H9 (cell line): ENCODE measurements around the gene TMEM129. TPM values are rescaled to one million over a fixed set of nuclear protein-coding genes. Genes with fewer than 3 reads are reported as not detected.

ENCODE experiments used
- DNase-seq: peaks from one replicate; pipeline ENCODE4 v3.0.0-alpha.2; 2017
- H2AFZ ChIP-seq: one replicate; pipeline ENCODE4 v1.6.1; 2013; ENCODE audit warnings: mild to moderate bottlenecking, low read length, control low read depth, moderate library complexity
- H2AK5ac ChIP-seq: 2 replicates; pipeline ENCODE4 v1.6.1; 2013; ENCODE audit warnings: low read length, control low read depth, mixed read lengths; ENCODE audit not compliant: insufficient read length
- H2BK120ac ChIP-seq: one replicate; pipeline ENCODE4 v1.6.1; 2013; ENCODE audit warnings: low read depth, mild to moderate bottlenecking, low read length, control low read depth, inconsistent platforms; ENCODE audit not compliant: poor library complexity, severe bottlenecking
- H2BK12ac ChIP-seq: 2 replicates; pipeline ENCODE4 v1.6.1; 2013; ENCODE audit warnings: low read length, control low read depth, mixed read lengths, low read depth; ENCODE audit not compliant: insufficient read length
- H2BK15ac ChIP-seq: 2 replicates; pipeline ENCODE4 v1.6.1; 2013; ENCODE audit warnings: low read depth, low read length, control low read depth
- H2BK20ac ChIP-seq: one replicate; pipeline ENCODE4 v1.6.1; 2013; ENCODE audit warnings: low read depth, mild to moderate bottlenecking, low read length, control low read depth, inconsistent platforms; ENCODE audit not compliant: poor library complexity, severe bottlenecking
- H2BK5ac ChIP-seq: 2 replicates; pipeline ENCODE4 v1.6.1; 2013; ENCODE audit warnings: low read length, control low read depth, mixed read lengths; ENCODE audit not compliant: insufficient read length
- H3K14ac ChIP-seq: 2 replicates; pipeline ENCODE4 v1.6.1; 2013; ENCODE audit warnings: low read length, control low read depth; ENCODE audit not compliant: insufficient read depth
- H3K18ac ChIP-seq: 2 replicates; pipeline ENCODE4 v1.6.1; 2013; ENCODE audit warnings: low read depth, mild to moderate bottlenecking, mixed read lengths, low read length, control low read depth; ENCODE audit not compliant: insufficient read length
- H3K23ac ChIP-seq: 2 replicates; pipeline ENCODE4 v1.6.1; 2013; ENCODE audit warnings: low read length, control low read depth, mixed read lengths, low read depth; ENCODE audit not compliant: insufficient read length
- H3K23me2 ChIP-seq: 2 replicates; pipeline ENCODE4 v1.6.1; 2013; ENCODE audit warnings: low read depth, mild to moderate bottlenecking, mixed read lengths, low read length, control low read depth; ENCODE audit not compliant: insufficient read length, poor library complexity, severe bottlenecking
- H3K27ac ChIP-seq: 2 replicates; pipeline ENCODE4 v1.5.1; 2013; ENCODE audit warnings: low read length, control low read depth, mixed read lengths, low read depth; ENCODE audit not compliant: insufficient read length
- H3K27me3 ChIP-seq: 2 replicates; pipeline ENCODE4 v1.6.1; 2013; ENCODE audit warnings: low read length, control low read depth, inconsistent platforms; ENCODE audit not compliant: insufficient read depth
- H3K4ac ChIP-seq: 2 replicates; pipeline ENCODE4 v1.6.1; 2013; ENCODE audit warnings: low read depth, mild to moderate bottlenecking, control low read depth, inconsistent platforms, low read length, moderate library complexity
- H3K4me1 ChIP-seq: 2 replicates; pipeline ENCODE4 v1.6.1; 2013; ENCODE audit warnings: low read length, control low read depth, inconsistent platforms; ENCODE audit not compliant: insufficient read depth
- H3K4me2 ChIP-seq: 2 replicates; pipeline ENCODE4 v1.6.1; 2013; ENCODE audit warnings: low read length, control low read depth, mixed read lengths; ENCODE audit not compliant: insufficient read length, insufficient read depth
- H3K56ac ChIP-seq: 2 replicates; pipeline ENCODE4 v1.6.1; 2013; ENCODE audit warnings: low read depth, mild to moderate bottlenecking, mixed read lengths, low read length, control low read depth; ENCODE audit not compliant: insufficient read length
- H3K79me1 ChIP-seq: 2 replicates; pipeline ENCODE4 v1.6.1; 2013; ENCODE audit warnings: low read depth, mild to moderate bottlenecking, moderate library complexity, low read length, control low read depth, inconsistent platforms; ENCODE audit not compliant: insufficient read depth, poor library complexity, severe bottlenecking
- H3K79me2 ChIP-seq: 2 replicates; pipeline ENCODE4 v1.6.1; 2013; ENCODE audit warnings: low read length, control low read depth, inconsistent platforms; ENCODE audit not compliant: insufficient read depth
- H3K9ac ChIP-seq: 2 replicates; pipeline ENCODE4 v1.6.1; 2013; ENCODE audit warnings: low read length, control low read depth, mixed read lengths; ENCODE audit not compliant: insufficient read length; ENCODE audit errors: extremely low read depth
- H3K9me3 ChIP-seq: one replicate; pipeline ENCODE4 v1.6.1; 2013; ENCODE audit warnings: low read depth, low read length, inconsistent platforms; ENCODE audit not compliant: control insufficient read depth
- H3T11ph ChIP-seq: one replicate; pipeline ENCODE4 v1.6.1; 2013; ENCODE audit warnings: mild to moderate bottlenecking, low read length, control low read depth, inconsistent platforms
- H4K20me1 ChIP-seq: one replicate; pipeline ENCODE4 v1.6.1; 2013; ENCODE audit not compliant: control insufficient read depth, insufficient read length, insufficient read depth
- H4K5ac ChIP-seq: 2 replicates; pipeline ENCODE4 v1.6.1; 2013; ENCODE audit warnings: low read depth, mild to moderate bottlenecking, mixed read lengths, low read length, control low read depth; ENCODE audit not compliant: insufficient read length
- H4K8ac ChIP-seq: replicated peaks from 2 replicates; pipeline ENCODE4 v1.6.1; 2013; ENCODE audit warnings: low read length, control low read depth, mixed read lengths, low read depth; ENCODE audit not compliant: insufficient read length
- H4K91ac ChIP-seq: 2 replicates; pipeline ENCODE4 v1.6.1; 2013; ENCODE audit warnings: low read depth, mild to moderate bottlenecking, moderate library complexity, mixed read lengths, low read length, control low read depth; ENCODE audit not compliant: insufficient read length
- H3K27ac Mint-ChIP-seq, 3 experiments: 2 replicates in 2 of 3; 3 replicates in 1 of 3; pipeline ENCODE4 v1.8.0; 2020 to 2021; ENCODE audit warnings: mixed read lengths in 3 of 3, mild to moderate bottlenecking in 1 of 3, moderate library complexity in 1 of 3
- H3K27me3 Mint-ChIP-seq: 2 replicates; pipeline ENCODE4 v1.8.0; 2021; ENCODE audit warnings: low read depth, mild to moderate bottlenecking, moderate library complexity, mixed read lengths
- H3K36me3 Mint-ChIP-seq, 3 experiments: 2 replicates in 2 of 3; 3 replicates in 1 of 3; pipeline ENCODE4 v1.8.0; 2020 to 2021; ENCODE audit warnings: low read depth in 3 of 3, mixed read lengths in 3 of 3; ENCODE audit not compliant: insufficient read depth in 1 of 3
- H3K4me1 Mint-ChIP-seq, 2 experiments: 2 replicates each; pipeline ENCODE4 v1.8.0; 2020; ENCODE audit warnings: mixed read lengths in 2 of 2
- H3K4me3 Mint-ChIP-seq, 2 experiments: 2 replicates in 1 of 2; 3 replicates in 1 of 2; pipeline ENCODE4 v1.8.0; 2020 to 2021; ENCODE audit warnings: mild to moderate bottlenecking in 2 of 2, mixed read lengths in 2 of 2, moderate library complexity in 1 of 2
- H3K9me3 Mint-ChIP-seq, 2 experiments: 2 replicates in 1 of 2; 3 replicates in 1 of 2; pipeline ENCODE4 v1.8.0; 2020; ENCODE audit warnings: mild to moderate bottlenecking in 2 of 2, mixed read lengths in 2 of 2, moderate library complexity in 1 of 2
- CTCF ChIP-seq: fragments of 200-600 bp; sonication (generic); conservative IDR thresholded peaks from 3 replicates; pipeline ENCODE4 v1.8.0; 2021; ENCODE audit warnings: antibody characterized with exemption, mild to moderate bottlenecking
- WGBS: extraction: QIAGEN DNeasy Blood & Tissue Kit; methylation state at CpG from one replicate; pipeline ENCODE4 v1.1.7; 2013; ENCODE audit warnings: missing lambda C conversion rate, low lambda C conversion rate, mixed read lengths; ENCODE audit not compliant: insufficient read length; ENCODE audit errors: extremely low coverage; 5-methylcytosine and 5-hydroxymethylcytosine counted together
- total RNA-seq: library from RNA; stranded (reverse); gene quantifications from 2 replicates; pipeline ENCODE4 v1.2.1, GENCODE V29; 2021

Gene TMEM129
- total RNA-seq, 1 experiment from 2014 or later, result 27.3 TPM

GRCh38 chr4:1749370-1749769 lies 28.2 kb upstream of the TMEM129 start:
- H3K23me2 ChIP-seq, result no peaks in the 10 kb centered on the region
- no peaks in the 10 kb centered on the region for H3K27me3 ChIP-seq
- no peaks in the 10 kb centered on the region for H3K4me1 ChIP-seq
- Mint-ChIP-seq H3K4me3 (no peak overlapping the region), H3K27me3 (no peaks in the 10 kb centered on the region), H3K27ac (no peak overlapping the region), H3K36me3 (peaks cover 0 to 12% (median 9%) of the 10 kb centered on the region in 3 experiments; a peak in 5 of 7 replicates), H3K4me1 (peaks cover 0 to 10% of the 10 kb centered on the region in 2 experiments; a peak in 1 of 4 replicates), H3K9me3 (no peaks in the 10 kb centered on the region)
- no peak overlapping the region for H2BK12ac ChIP-seq
- no peak overlapping the region for H3T11ph ChIP-seq
- H4K8ac ChIP-seq, result no peak overlapping the region
- H3K79me2 ChIP-seq, result no peaks in the 10 kb centered on the region
- no peak overlapping the region for H2BK20ac ChIP-seq
- H3K4ac ChIP-seq, result no peak overlapping the region
- no peak overlapping the region for H2AK5ac ChIP-seq
- H2BK15ac ChIP-seq, result no peak overlapping the region
- H3K23ac ChIP-seq, result no peak overlapping the region
- WGBS, result no CpG with 5 or more reads among the region's 3 CpGs
- H3K14ac ChIP-seq, result no peak overlapping the region
- no peak overlapping the region for H3K4me2 ChIP-seq
- H3K27ac ChIP-seq, result no peak overlapping the region
- no peak overlapping the region for H4K5ac ChIP-seq
- no peak overlapping the region for H3K56ac ChIP-seq
- no peak for DNase-seq
- H3K9me3 ChIP-seq, result no peaks in the 10 kb centered on the region
- H2AFZ ChIP-seq, result no peak overlapping the region
- no peak overlapping the region for H3K18ac ChIP-seq
- H3K79me1 ChIP-seq, result no peaks in the 10 kb centered on the region
- no peak overlapping the region for H2BK120ac ChIP-seq
- TF ChIP-seq CTCF, result no peak
- H3K9ac ChIP-seq, result no peak overlapping the region
- no peaks in the 10 kb centered on the region for H4K20me1 ChIP-seq
- no peak overlapping the region for H2BK5ac ChIP-seq
- H4K91ac ChIP-seq, result no peak overlapping the region
